Lung microvascular endothelial cell (primary cell): ENCODE data around the gene CNTNAP2. TPM values are rescaled to one million over a fixed set of nuclear protein-coding genes. Genes with fewer than 3 reads are reported as not detected.
"Not testable (repeated sequence)": the region's sequence is repeated elsewhere in the genome, so short reads cannot be mapped to it uniquely, and the experiment has no call there.

ENCODE experiments used
- DNase-seq, 2 donors: peaks; one replicate each; pipeline versions ENCODE4 v3.0.0 to v3.0.0-alpha.2; 2010; ENCODE audit warnings: low read depth in 2 of 2
- total RNA-seq: library from RNA; depleted of rRNA; stranded (reverse); fragments of >200 nt; gene quantifications from 2 replicates; pipeline ENCODE4 v1.2.1, GENCODE V29; 2014

CNTNAP2 gene
- total RNA-seq, 1 donor from 2014 or later: under 0.01 TPM

DNA sequence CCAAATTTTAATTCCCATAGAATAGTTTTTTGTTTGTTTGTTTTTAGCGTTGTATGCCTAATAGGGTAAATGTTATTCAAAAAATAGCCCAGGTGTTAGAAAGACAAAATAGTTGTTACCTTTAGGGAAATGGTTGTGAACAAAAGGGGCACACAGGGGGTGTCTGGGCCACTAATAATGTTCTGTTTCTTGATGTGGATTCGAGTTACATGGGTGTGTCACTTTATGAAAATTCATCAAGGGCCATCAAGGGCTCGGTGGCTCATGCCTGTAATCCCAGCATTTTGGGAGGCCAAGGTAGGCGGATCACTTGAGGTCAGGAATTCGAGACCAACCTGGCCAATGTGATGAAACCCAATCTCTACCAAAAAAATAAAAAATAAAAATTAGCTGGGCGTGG is 1942.2 kb downstream of the CNTNAP2 start:
- no peak for DNase-seq

GRCh38 chr7:148060724-148061123 is 1944.1 kb downstream of the CNTNAP2 start:
- no peak for DNase-seq

DNA sequence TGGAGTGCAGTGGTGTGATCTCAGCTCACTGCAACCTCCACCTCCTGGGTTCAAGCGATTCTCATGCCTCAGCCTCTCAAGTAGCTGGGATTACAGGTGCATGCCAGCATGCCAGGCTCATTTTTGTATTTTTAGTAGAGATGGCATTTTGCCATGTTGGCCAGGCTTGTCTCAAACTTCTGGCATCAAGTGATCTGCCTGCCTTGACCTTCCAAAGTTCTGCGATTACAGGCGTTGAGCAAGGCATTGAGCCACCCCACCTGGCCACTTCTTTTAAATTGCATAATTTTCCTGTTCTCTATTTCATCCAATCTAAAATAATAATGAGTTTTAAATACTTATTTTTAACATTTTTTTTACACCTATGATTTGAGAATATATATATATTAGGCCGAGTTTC is 1961.5 kb downstream of the CNTNAP2 start:
- not testable (repeated sequence) for DNase-seq

DNA sequence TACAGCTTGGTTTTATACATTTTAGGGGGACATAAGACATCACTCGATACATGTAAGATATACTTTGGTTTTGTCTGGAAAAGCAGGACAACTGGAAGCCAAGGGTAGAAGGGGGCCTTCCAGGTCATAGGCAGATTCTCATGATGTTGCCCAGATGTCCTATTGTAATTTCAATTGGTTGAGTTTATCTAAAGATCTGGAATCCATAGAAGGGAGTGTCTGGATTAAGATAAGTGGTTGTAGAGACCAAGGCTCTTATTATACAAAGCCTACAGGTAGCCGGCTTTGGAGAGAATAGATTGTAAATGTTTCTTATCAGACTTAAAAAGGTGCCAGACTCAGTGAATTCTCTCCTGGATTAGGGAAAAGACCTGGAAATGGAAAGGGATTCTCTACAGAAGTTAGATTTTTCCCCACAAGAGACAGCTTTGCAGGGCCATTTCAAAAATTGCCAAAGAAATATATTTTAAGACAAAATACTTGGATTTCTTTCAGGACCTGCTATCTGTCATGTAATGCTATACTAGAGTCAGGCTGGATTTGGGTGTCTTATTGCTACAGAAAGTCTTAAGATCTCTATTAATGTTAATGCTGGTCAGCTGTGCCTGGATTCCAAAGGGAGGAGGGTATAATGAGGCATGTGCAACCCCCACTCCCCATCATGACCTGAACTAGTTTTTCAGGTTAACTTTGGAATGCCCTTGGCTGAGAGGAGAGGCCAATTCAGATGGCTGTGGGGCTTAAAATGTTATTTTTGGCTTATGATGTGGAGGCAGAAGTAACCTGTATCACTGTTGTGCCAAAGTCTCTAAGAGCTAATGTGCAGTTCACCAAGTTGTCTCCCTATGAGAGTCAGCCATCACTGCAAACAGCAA is 1962.8 kb downstream of the CNTNAP2 start:
- DNase-seq: no peak

GRCh38 chr7:148083448-148083847 is 1966.8 kb downstream of the CNTNAP2 start:
- no peak for DNase-seq

- no peak for DNase-seq
These were observed 1967.5 kb downstream of the CNTNAP2 start for GRCh38 chr7:148084138-148084537.

- DNase-seq: no peak
These were observed 1975.3 kb downstream of the CNTNAP2 start for GRCh38 chr7:148091882-148092281.

DNA sequence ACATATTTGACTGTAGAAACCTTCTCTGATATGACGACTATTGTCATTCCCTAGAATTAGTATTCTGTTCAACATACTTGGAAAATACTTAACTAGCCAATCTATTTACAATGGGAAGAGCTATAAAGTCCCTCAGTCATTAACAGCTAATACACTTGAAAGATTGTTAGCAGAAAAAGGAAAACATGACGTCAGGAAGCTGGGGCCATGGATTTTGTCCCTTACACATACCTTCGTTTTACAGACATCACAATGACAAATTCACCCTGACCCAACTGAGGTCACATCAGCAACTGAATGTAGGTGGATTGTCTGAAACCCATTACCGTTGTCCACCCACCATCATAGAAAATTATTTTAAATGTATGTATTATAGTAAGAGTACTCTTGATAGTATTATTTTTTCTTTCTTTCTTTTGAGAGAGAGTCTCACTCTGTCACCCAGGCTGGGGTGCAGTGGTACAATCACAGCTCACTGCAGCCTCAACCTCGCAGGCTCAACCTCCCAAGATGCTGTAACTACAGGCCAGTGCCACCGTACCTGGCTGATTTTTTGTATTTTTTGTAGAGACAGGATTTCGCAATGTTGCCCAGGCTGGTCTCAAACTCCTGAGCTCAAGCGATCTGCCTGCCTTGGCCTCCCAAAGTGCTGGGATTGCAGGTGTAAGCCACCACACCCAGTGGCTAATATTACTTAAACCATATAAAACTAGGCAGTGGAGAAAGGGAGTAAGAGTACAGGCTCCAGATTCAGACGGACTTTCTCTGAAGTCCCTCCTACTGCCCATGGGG is 1977.0 kb downstream of the CNTNAP2 start:
- no peak for DNase-seq

- DNase-seq: no peak
These were observed 1978.5 kb downstream of the CNTNAP2 start for GRCh38 chr7:148095066-148095465.

GRCh38 chr7:148104136-148104716 is 1987.6 kb downstream of the CNTNAP2 start:
- DNase-seq: no peak

DNA sequence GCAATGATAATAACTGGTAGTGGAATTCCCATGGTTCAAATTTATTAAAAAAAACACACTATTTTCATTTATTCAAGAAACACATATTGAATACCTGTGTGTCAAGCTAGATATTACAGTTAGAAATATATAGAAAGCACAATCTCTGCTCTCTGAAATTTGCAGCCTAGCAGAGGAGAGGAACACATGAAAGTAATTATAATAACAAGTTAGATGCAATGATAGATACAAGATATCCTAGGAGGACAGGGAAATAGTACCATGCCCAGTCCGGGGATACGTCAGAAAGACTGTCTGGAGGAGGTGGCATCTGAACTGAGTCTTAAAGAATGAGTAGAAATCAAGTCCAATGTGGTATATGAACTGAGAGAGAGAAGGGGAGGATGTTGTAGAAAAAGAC is 1988.3 kb downstream of the CNTNAP2 start:
- DNase-seq: no peak

GRCh38 chr7:148105853-148106252 is 1989.3 kb downstream of the CNTNAP2 start:
- no peak for DNase-seq

DNA sequence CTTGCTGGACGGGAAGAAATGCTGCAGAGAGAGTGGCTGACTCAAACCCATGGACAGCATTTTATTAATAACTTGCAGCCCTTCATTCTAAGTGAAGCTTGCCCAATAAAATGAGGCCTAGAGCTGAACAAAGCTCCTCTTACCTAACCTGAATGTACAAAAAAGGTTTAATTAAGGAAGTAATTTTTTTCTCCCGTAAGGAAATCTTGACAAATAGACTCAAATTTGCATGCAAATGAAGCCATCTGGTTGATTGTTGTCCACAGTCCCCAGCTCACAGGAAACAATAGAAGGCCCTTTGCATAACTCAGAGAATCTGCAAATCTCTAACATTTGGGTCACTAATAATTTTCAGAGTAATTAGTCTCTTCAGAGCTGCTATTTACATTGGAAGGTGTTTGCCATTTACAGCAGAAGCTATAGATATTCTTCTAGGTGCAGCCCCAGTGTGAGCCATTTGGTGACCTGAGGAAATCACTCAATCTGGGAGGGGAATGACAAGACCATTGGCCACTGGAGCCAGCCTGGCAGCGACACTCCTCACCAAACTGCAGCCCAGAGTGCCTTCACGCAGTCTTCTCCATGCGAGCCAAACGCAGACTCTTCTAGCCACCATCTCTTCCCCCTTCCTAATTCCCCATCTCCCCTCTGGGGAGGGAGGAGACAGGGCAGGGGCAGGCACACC is 1991.0 kb downstream of the CNTNAP2 start:
- DNase-seq: no peak

DNA sequence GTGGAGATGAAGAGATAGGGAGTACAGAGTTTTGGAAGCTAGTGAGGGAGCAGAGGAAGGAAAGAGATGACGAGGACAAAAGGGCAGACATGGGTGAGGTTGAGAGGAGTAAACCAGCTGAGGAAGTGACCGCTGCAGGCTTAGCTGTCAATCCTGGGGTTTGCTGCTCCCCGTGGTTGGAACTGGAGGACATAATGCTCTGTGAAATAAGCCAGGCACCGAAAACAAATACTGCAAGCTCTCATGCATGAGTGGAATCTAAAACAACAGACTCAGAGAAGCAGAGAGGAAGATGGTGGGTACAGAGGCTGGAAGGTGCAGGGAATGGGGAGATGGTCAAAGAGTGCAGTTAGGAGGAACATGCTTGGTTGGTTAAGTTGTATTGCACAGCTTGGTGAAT is 1991.8 kb downstream of the CNTNAP2 start:
- DNase-seq: no peak

- DNase-seq: no peak
These were observed 1993.7 kb downstream of the CNTNAP2 start for GRCh38 chr7:148110097-148110868.

GRCh38 chr7:148114804-148115203 is 1998.2 kb downstream of the CNTNAP2 start:
- DNase-seq: no peak

DNA sequence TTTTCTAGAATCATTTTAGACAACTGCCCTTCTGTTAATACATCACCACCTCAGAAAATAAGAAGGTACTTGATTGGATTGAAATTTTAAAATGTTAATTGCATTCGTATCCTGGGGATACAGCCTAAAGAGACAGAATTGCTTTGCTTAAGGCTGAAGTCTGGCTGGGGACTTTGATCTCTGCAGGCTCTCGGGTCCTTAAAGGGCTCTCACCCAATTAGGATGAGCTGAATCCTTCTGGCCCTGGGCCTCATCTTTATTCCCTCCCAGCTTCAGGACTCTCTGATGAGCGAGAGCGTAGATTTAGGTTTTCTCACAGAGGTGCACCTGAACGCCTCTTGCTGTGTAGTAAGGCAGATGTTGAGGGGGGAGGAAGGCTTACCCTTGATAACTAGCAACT is 1998.7 kb downstream of the CNTNAP2 start:
- DNase-seq: no peak

DNA sequence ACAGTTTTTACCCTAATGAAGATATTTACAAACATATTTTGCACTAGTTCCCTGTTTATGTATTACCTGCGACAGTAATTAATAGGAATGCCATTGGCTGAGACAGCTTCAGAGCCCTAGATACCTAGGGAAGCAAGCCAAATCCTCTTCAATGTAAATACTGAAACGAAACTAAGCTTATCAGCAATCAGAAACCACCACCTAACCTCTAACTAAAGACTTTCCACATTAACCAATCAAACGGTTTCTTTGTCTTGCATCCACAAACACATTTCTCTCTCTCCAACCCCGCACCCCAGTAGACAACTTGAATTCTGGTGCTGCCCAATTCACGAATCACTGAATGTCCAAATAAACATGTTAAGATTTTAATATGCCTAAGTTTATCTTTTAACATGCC is 1999.6 kb downstream of the CNTNAP2 start:
- no peak for DNase-seq

GRCh38 chr7:148116829-148117403 is 2000.3 kb downstream of the CNTNAP2 start:
- DNase-seq: no peak

- no peak for DNase-seq
These were observed 2001.8 kb downstream of the CNTNAP2 start for GRCh38 chr7:148118371-148118770.

DNA sequence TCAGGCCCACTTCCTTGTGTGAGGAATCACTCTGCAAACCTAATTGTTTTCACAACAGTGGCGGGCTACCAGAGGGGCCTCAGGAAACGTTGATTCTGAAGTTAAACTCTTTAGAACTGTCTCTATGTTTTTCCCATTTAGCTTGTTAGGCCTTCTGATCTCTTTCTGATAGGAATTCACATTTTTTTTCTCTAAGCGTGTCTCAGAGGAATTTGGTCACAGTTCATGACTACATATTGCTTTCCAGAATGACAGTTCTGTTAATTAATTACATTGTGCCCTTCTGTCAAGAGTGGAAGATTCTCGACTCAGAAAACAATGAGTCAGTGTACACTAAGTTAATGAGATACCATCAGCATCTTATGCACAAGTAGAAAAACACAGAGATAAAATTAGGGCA is 2004.8 kb downstream of the CNTNAP2 start:
- DNase-seq: no peak
